Liver (tissue), 9 donors: ENCODE measurements around the gene SLC12A3. TPM values are rescaled to one million over a fixed set of nuclear protein-coding genes. Genes with fewer than 3 reads are reported as not detected.

Source experiments
- DNase-seq: peaks from one replicate; pipeline ENCODE4 v3.0.0-alpha.2; 2017; ENCODE audit warnings: low spot score
- H3K27ac ChIP-seq, 2 donors: one replicate each; pipeline ENCODE4 v1.7.0; 2013; ENCODE audit warnings: inconsistent platforms in 2 of 2, low read length in 2 of 2, control low read depth in 1 of 2, low read depth in 1 of 2, mild to moderate bottlenecking in 1 of 2
- H3K27me3 ChIP-seq, 4 donors: one replicate each; pipeline versions ENCODE4 v1.6.1 to v1.7.0; 2013; ENCODE audit warnings: low read length in 3 of 4, inconsistent platforms in 1 of 4, mild to moderate bottlenecking in 1 of 4, moderate library complexity in 1 of 4; ENCODE audit not compliant: control insufficient read depth in 4 of 4, insufficient read depth in 4 of 4
- H3K36me3 ChIP-seq, 4 donors: one replicate each; pipeline versions ENCODE4 v1.6.1 to v1.7.0; 2013; ENCODE audit warnings: low read length in 3 of 4, mild to moderate bottlenecking in 3 of 4, low read depth in 1 of 4, moderate library complexity in 1 of 4; ENCODE audit not compliant: control insufficient read depth in 4 of 4, insufficient read depth in 3 of 4
- H3K4me1 ChIP-seq, 4 donors: one replicate each; pipeline versions ENCODE4 v1.6.1 to v1.7.0; 2013; ENCODE audit warnings: low read length in 3 of 4, mild to moderate bottlenecking in 3 of 4, moderate library complexity in 1 of 4; ENCODE audit not compliant: control insufficient read depth in 4 of 4, insufficient read depth in 4 of 4
- H3K4me3 ChIP-seq, 3 donors: one replicate each; pipeline versions ENCODE4 v1.6.1 to v1.7.0; 2013; ENCODE audit warnings: low read length in 3 of 3, control low read depth in 1 of 3, low read depth in 1 of 3, mild to moderate bottlenecking in 1 of 3
- H3K9ac ChIP-seq, 2 donors: one replicate each; pipeline ENCODE4 v1.7.0; 2013; ENCODE audit warnings: low read length in 2 of 2, mild to moderate bottlenecking in 2 of 2, moderate library complexity in 2 of 2, control low read depth in 1 of 2, low read depth in 1 of 2
- H3K9me3 ChIP-seq, 4 donors: one replicate each; pipeline versions ENCODE4 v1.6.1 to v1.7.0; 2013; ENCODE audit warnings: low read length in 3 of 4; ENCODE audit not compliant: control insufficient read depth in 4 of 4
- ATF3 ChIP-seq: IDR thresholded peaks from 2 replicates; pipeline ENCODE4 v1.6.1; 2016; ENCODE audit warnings: antibody characterized with exemption
- CTCF ChIP-seq: fragments of 150-350 bp; IDR thresholded peaks from 2 replicates; pipeline ENCODE4 v1.5.1; 2017; ENCODE audit warnings: improper control_type of control experiment, low read depth, low read length; ENCODE audit not compliant: missing input control
- EGR1 ChIP-seq, 2 donors: IDR thresholded peaks; 2 replicates each; pipeline ENCODE4 v1.6.1; 2016 to 2018; ENCODE audit warnings: antibody characterized with exemption in 2 of 2, low read depth in 2 of 2
- FOXA1 ChIP-seq: IDR thresholded peaks from 2 replicates; pipeline ENCODE4 v1.6.1; 2016; ENCODE audit warnings: antibody characterized with exemption
- FOXA2 ChIP-seq: IDR thresholded peaks from 2 replicates; pipeline ENCODE4 v1.6.1; 2016; ENCODE audit warnings: antibody characterized with exemption
- GABPA ChIP-seq, 2 donors: IDR thresholded peaks in 1 of 2; conservative IDR thresholded peaks in 1 of 2; 2 replicates each; pipeline ENCODE4 v1.6.1; 2016; ENCODE audit warnings: antibody characterized with exemption in 2 of 2, mild to moderate bottlenecking in 1 of 2, moderate library complexity in 1 of 2
- HNF4A ChIP-seq, 2 donors: conservative IDR thresholded peaks; 2 replicates each; pipeline ENCODE4 v1.6.1; 2016; ENCODE audit warnings: antibody characterized with exemption in 2 of 2, mild to moderate bottlenecking in 2 of 2
- HNF4G ChIP-seq: IDR thresholded peaks from 2 replicates; pipeline ENCODE4 v1.6.1; 2016; ENCODE audit warnings: antibody characterized with exemption
- JUND ChIP-seq, 2 donors: IDR thresholded peaks; 2 replicates each; pipeline ENCODE4 v1.6.1; 2016; ENCODE audit warnings: antibody characterized with exemption in 2 of 2
- MAX ChIP-seq: IDR thresholded peaks from 2 replicates; pipeline ENCODE4 v1.6.1; 2016; ENCODE audit warnings: antibody characterized with exemption
- NR2F2 ChIP-seq: IDR thresholded peaks from 2 replicates; pipeline ENCODE4 v1.6.1; 2016; ENCODE audit warnings: antibody characterized with exemption
- RAD21 ChIP-seq, 2 donors: IDR thresholded peaks; 2 replicates each; pipeline ENCODE4 v1.6.1; 2016; ENCODE audit warnings: antibody characterized with exemption in 2 of 2, mild to moderate bottlenecking in 2 of 2
- REST ChIP-seq: IDR thresholded peaks from 2 replicates; pipeline ENCODE4 v1.6.1; 2016; ENCODE audit warnings: antibody characterized with exemption, mild to moderate bottlenecking
- RXRA ChIP-seq, 2 donors: IDR thresholded peaks; 2 replicates each; pipeline ENCODE4 v1.6.1; 2017 to 2018; ENCODE audit warnings: antibody characterized with exemption in 2 of 2, mild to moderate bottlenecking in 1 of 2
- SP1 ChIP-seq: IDR thresholded peaks from 2 replicates; pipeline ENCODE4 v1.6.1; 2018; ENCODE audit warnings: antibody characterized with exemption, mild to moderate bottlenecking
- TAF1 ChIP-seq: conservative IDR thresholded peaks from 2 replicates; pipeline ENCODE4 v1.6.1; 2016; ENCODE audit warnings: antibody characterized with exemption, mild to moderate bottlenecking
- YY1 ChIP-seq: IDR thresholded peaks from 2 replicates; pipeline ENCODE4 v1.6.1; 2016; ENCODE audit warnings: antibody characterized with exemption, mild to moderate bottlenecking
- ZBTB33 ChIP-seq: IDR thresholded peaks from 2 replicates; pipeline ENCODE4 v1.6.1; 2016; ENCODE audit warnings: antibody characterized with exemption
- WGBS: extraction: QIAGEN DNeasy Blood & Tissue Kit; methylation state at CpG from one replicate; pipeline ENCODE4 v1.1.7; 2013; 5-methylcytosine and 5-hydroxymethylcytosine counted together
- polyA plus RNA-seq, 2 donors: library from polyadenylated mRNA; stranded (reverse) in 1 of 2; unstranded in 1 of 2; fragments of 200-250 nt in 1 of 2; fragments of >200 nt in 1 of 2; fragmentation: Nextera tagmentation in 1 of 2; extraction: Ambion mirVana in 1 of 2; gene quantifications; one replicate each; pipeline versions ENCODE4 v1.2.1 to v1.2.3, GENCODE V29; 2013 to 2015
- total RNA-seq, 2 donors: library from RNA; depleted of rRNA; stranded (reverse); fragments of >200 nt; gene quantifications; one replicate each; pipeline ENCODE4 v1.2.3, GENCODE V29; 2014
- donor health status: healthy.
- donor health status: healthy.
- donor health status: healthy.
- donor health status: healthy.
- donor health status: healthy.

Gene SLC12A3
- total and polyA plus RNA-seq, 4 donors, result 0.09 TPM; not detected in 3

GRCh38 chr16:56919099-56919800, 54.2 kb downstream of the SLC12A3 start:
- H3K9ac ChIP-seq, result no peak overlapping the region
- TF ChIP-seq TAF1, result no peak
- TF ChIP-seq RAD21 (IDR thresholded peaks at IDR 0.05), result no peak
- TF ChIP-seq RXRA (IDR thresholded peaks at IDR 0.05), result peak; percentile 56 to 78
- TF ChIP-seq ATF3, result peak; percentile 20
- TF ChIP-seq EGR1 (IDR thresholded peaks at IDR 0.05; ENCODE audit: low read depth in 2 of 2), result no peak
- no peak for TF ChIP-seq JUND (IDR thresholded peaks at IDR 0.05)
- TF ChIP-seq NR2F2, result no peak
- TF ChIP-seq HNF4G, result no peak
- TF ChIP-seq MAX, result peak; percentile 24
- no peak for TF ChIP-seq FOXA2
- TF ChIP-seq SP1, result peak; percentile 25
- no peak for TF ChIP-seq CTCF
- TF ChIP-seq REST, result no peak
- no peak for TF ChIP-seq ZBTB33
- TF ChIP-seq GABPA (IDR thresholded peaks at IDR 0.05 in 1 of 2, conservative IDR thresholded peaks at IDR 0.05 in 1 of 2), result no peak
- TF ChIP-seq HNF4A (conservative IDR thresholded peaks at IDR 0.05), result peak; percentile 73 to 75
- TF ChIP-seq FOXA1, result no peak
- TF ChIP-seq YY1, result no peak
- no peak overlapping the region for H3K27ac ChIP-seq
- H3K9me3 ChIP-seq, result no peaks in the 10 kb centered on the region
- WGBS, result 70% methylated on average over 11 of the region's 11 CpGs
- H3K4me3 ChIP-seq, result no peak overlapping the region
- no peaks in the 10 kb centered on the region for H3K27me3 ChIP-seq
- H3K4me1 ChIP-seq, result peaks cover 0 to 21% (median 7%) of the 10 kb centered on the region in 4 donors
- no peaks in the 10 kb centered on the region for H3K36me3 ChIP-seq
- DNase-seq, result no peak
